NT2/D1 (cell line): Measurements from ENCODE around the gene ARV1.

Experiments
- SUZ12 ChIP-seq: IDR thresholded peaks from 2 replicates; pipeline ENCODE4 v1.6.1; 2011; ENCODE audit not compliant: insufficient read length, insufficient read depth; ENCODE audit errors: extremely low read depth
- YY1 ChIP-seq: IDR thresholded peaks from 2 replicates; pipeline ENCODE4 v1.6.1; 2011; ENCODE audit not compliant: insufficient read length, insufficient read depth

DNA sequence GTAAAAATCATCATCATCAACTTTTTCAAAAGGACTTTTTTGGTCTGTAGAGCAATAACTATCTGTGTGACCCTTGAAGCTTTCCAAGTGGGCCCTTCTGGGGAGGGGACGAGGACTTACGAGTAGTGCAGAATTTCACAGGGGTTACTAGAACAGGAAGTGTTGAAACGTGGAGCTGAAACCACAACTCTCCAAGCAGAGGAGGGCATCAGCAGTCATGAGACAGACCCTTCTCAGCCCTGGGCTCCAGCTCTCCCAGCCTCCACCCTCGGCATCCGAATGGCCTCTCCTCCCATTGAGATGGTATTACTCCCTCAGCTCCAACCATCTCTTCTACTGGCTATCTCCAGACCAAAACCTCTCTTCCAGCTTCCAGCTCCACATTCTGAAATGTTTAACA lies 57.5 kb downstream of the ARV1 start:
- TF ChIP-seq YY1 (no peak), SUZ12 (no peak)
